ENCODE measurements around the gene ATP1A4.

The ATP1A4 gene

GRCh38 chr1:160127865-160128523 is 23.4 kb upstream of the ATP1A4 start:
- Histone ChIP-seq H3K4me2 (ENCODE audit: insufficient read depth, low read length) (no peak overlapping the region), H3K9ac (ENCODE audit: low read depth, low read length) (no peak overlapping the region)

GRCh38 chr1:160128636-160129035 is 22.8 kb upstream of the ATP1A4 start:
- H3K79me2 ChIP-seq (ENCODE audit: insufficient read depth, low read length): no peaks in the 10 kb centered on the region
- H2AFZ ChIP-seq (ENCODE audit: low read depth, low read length): no peak overlapping the region
- no peaks in the 10 kb centered on the region for H4K20me1 ChIP-seq (ENCODE audit: insufficient read depth, low read length)
- DNase-seq: no peak
- no peak for TF ChIP-seq CTCF (IDR thresholded peaks at IDR 0.05; ENCODE audit: borderline replicate concordance, extremely low read depth, low read length, poor library complexity, severe bottlenecking)
- TF ChIP-seq EZH2 (IDR thresholded peaks at IDR 0.05; ENCODE audit: borderline replicate concordance, low read depth, low read length, severe bottlenecking): no peak
- no peak overlapping the region for H3K27ac ChIP-seq (ENCODE audit: low read length)
- no peak overlapping the region for H3K4me2 ChIP-seq (ENCODE audit: insufficient read depth, low read length)
- H3K9ac ChIP-seq (ENCODE audit: low read depth, low read length): no peak overlapping the region
- no peak for ATAC-seq (ENCODE audit: insufficient read depth, low read depth)
- H3K27me3 ChIP-seq (ENCODE audit: insufficient read depth, low read length, poor library complexity): peaks cover 23% of the 10 kb centered on the region
- no peaks in the 10 kb centered on the region for H3K4me1 ChIP-seq (ENCODE audit: insufficient read depth, low read length)
- no peaks in the 10 kb centered on the region for H3K9me3 ChIP-seq (ENCODE audit: insufficient read depth, low read length, severe bottlenecking)
- no peak overlapping the region for H3K4me3 ChIP-seq (ENCODE audit: low read depth in 1 of 2, low read length in 2 of 2)
- no peaks in the 10 kb centered on the region for H3K36me3 ChIP-seq (ENCODE audit: insufficient read depth, low read length)

More at GRCh38 chr1:160127865-160128523, 23.4 kb upstream of the ATP1A4 start:
- DNase-seq (no peak), ATAC-seq (ENCODE audit: insufficient read depth, low read depth) (no peak)
- Histone ChIP-seq H3K36me3 (ENCODE audit: insufficient read depth, low read length) (no peaks in the 10 kb centered on the region), H3K9me3 (ENCODE audit: insufficient read depth, low read length, severe bottlenecking) (no peaks in the 10 kb centered on the region), H3K4me1 (ENCODE audit: insufficient read depth, low read length) (no peaks in the 10 kb centered on the region), H3K4me3 (ENCODE audit: low read depth in 1 of 2, low read length in 2 of 2) (no peak overlapping the region), H2AFZ (ENCODE audit: low read depth, low read length) (no peak overlapping the region), H3K79me2 (ENCODE audit: insufficient read depth, low read length) (no peaks in the 10 kb centered on the region), H4K20me1 (ENCODE audit: insufficient read depth, low read length) (no peaks in the 10 kb centered on the region), H3K27ac (ENCODE audit: low read length) (no peak overlapping the region), H3K27me3 (ENCODE audit: insufficient read depth, low read length, poor library complexity) (peaks cover 21% of the 10 kb centered on the region)
- no peak for TF ChIP-seq EZH2 (IDR thresholded peaks at IDR 0.05; ENCODE audit: borderline replicate concordance, low read depth, low read length, severe bottlenecking)
- TF ChIP-seq CTCF (IDR thresholded peaks at IDR 0.05; ENCODE audit: borderline replicate concordance, extremely low read depth, low read length, poor library complexity, severe bottlenecking): no peak

GRCh38 chr1:160129046-160129445 is 22.4 kb upstream of the ATP1A4 start:
- peaks cover 21% of the 10 kb centered on the region for H3K27me3 ChIP-seq (ENCODE audit: insufficient read depth, low read length, poor library complexity)
- no peak overlapping the region for H3K4me2 ChIP-seq (ENCODE audit: insufficient read depth, low read length)
- no peaks in the 10 kb centered on the region for H3K36me3 ChIP-seq (ENCODE audit: insufficient read depth, low read length)
- H3K79me2 ChIP-seq (ENCODE audit: insufficient read depth, low read length): no peaks in the 10 kb centered on the region
- no peak overlapping the region for H3K9ac ChIP-seq (ENCODE audit: low read depth, low read length)
- no peak overlapping the region for H3K4me3 ChIP-seq (ENCODE audit: low read depth in 1 of 2, low read length in 2 of 2)
- H3K9me3 ChIP-seq (ENCODE audit: insufficient read depth, low read length, severe bottlenecking): no peaks in the 10 kb centered on the region
- DNase-seq (no peak), ATAC-seq (ENCODE audit: insufficient read depth, low read depth) (no peak)
- no peak overlapping the region for H2AFZ ChIP-seq (ENCODE audit: low read depth, low read length)
- TF ChIP-seq CTCF (IDR thresholded peaks at IDR 0.05; ENCODE audit: borderline replicate concordance, extremely low read depth, low read length, poor library complexity, severe bottlenecking) (no peak), EZH2 (IDR thresholded peaks at IDR 0.05; ENCODE audit: borderline replicate concordance, low read depth, low read length, severe bottlenecking) (no peak)
- H4K20me1 ChIP-seq (ENCODE audit: insufficient read depth, low read length): no peaks in the 10 kb centered on the region
- H3K27ac ChIP-seq (ENCODE audit: low read length): no peak overlapping the region
- no peaks in the 10 kb centered on the region for H3K4me1 ChIP-seq (ENCODE audit: insufficient read depth, low read length)

Data from DND-41 (cell line).